ENCODE data around the gene LYPD5.

DNA sequence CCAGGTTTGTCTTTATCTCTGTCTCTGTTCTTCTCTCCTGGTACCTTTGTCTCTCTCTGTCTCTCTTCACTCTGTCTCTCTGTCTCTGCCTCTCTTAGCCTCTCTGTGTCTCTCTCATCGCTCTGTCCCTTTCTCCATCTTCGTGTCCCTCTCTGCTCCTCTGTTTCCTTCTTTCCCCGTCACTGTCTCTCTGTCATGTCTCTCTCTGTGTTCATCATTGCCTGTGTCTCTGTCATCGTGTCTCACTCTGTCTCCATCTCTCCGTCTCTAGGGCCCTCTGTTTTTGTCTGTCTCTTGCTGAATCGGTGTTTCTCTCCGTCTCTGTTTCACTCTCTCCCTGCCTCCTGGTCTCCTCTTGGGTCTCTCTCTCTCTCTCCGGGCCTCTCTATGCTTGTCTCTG, 18.6 kb downstream of the LYPD5 start:
- TF ChIP-seq EZH2 (IDR thresholded peaks at IDR 0.05) (no peak), POLR2AphosphoS5 (IDR thresholded peaks at IDR 0.05; ENCODE audit: borderline replicate concordance, low read depth, low read length) (no peak)

Data from SK-N-MC (cell line).